Vagina (tissue), 2 donors: ENCODE data around the gene TPCN2.

Source experiments
- CTCF ChIP-seq, 3 experiments: fragments of 450-650 bp in 2 of 3; fragments of 200-600 bp in 1 of 3; sonication (generic) in 1 of 3; IDR thresholded peaks; one replicate each; pipeline ENCODE4 v1.5.1; 2017 to 2019; ENCODE audit warnings: antibody characterized with exemption in 3 of 3, mild to moderate bottlenecking in 2 of 3, moderate library complexity in 2 of 3
- POLR2A ChIP-seq, 2 donors: fragments of 450-650 bp; IDR thresholded peaks; one replicate each; pipeline ENCODE4 v1.6.1; 2017; ENCODE audit warnings: antibody characterized with exemption in 2 of 2, mild to moderate bottlenecking in 2 of 2, moderate library complexity in 2 of 2
- POLR2AphosphoS5 ChIP-seq, 2 donors: sonication (generic); formaldehyde crosslinking; IDR thresholded peaks; one replicate each; pipeline ENCODE4 v1.9.0; 2017; ENCODE audit warnings: antibody characterized with exemption in 2 of 2, mild to moderate bottlenecking in 2 of 2, low read depth in 1 of 2; ENCODE audit not compliant: insufficient read depth in 1 of 2

GRCh38 chr11:69075421-69076128 lies 26.8 kb downstream of the TPCN2 start:
- TF ChIP-seq CTCF (IDR thresholded peaks at IDR 0.05): no peak
- peak in 1 of 2 donors; percentile 6 for TF ChIP-seq POLR2A (IDR thresholded peaks at IDR 0.05)
- TF ChIP-seq POLR2AphosphoS5 (IDR thresholded peaks at IDR 0.05; ENCODE audit: insufficient read depth in 1 of 2, low read depth in 1 of 2): peak; percentile 80 to 91
